WTC11 (cell line): ENCODE results near the gene GAB2. TPM values are rescaled to one million over a fixed set of nuclear protein-coding genes. Genes with fewer than 3 reads are reported as not detected.

Source experiments
- ATAC-seq: fragments of 200-7000 bp; cut with Tn5 transposase; 2 replicates; pipeline ENCODE4 v1.10.0; 2021; ENCODE audit warnings: mild to moderate bottlenecking, moderate library complexity
- CTCF ChIA-PET: fragments of 300-600 bp; sonication (Branson Sonifier 250); formaldehyde crosslinking; loops from one replicate; lab custom pipeline; 2021; ENCODE audit warnings: antibody characterized with exemption; lab: Charles Lee
- POLR2A ChIA-PET: fragments of 350-600 bp; sonication (Branson Sonifier 250); formaldehyde crosslinking; loops from one replicate; lab custom pipeline; 2021; ENCODE audit warnings: antibody characterized with exemption; lab: Charles Lee
- DNase-seq: peaks from one replicate; pipeline ENCODE4 v3.0.0; 2021; ENCODE audit warnings: low spot score
- H3K27ac Mint-ChIP-seq: 2 replicates; pipeline ENCODE4 v1.8.0; 2021; ENCODE audit warnings: mixed read lengths
- H3K27me3 Mint-ChIP-seq: 2 replicates; pipeline ENCODE4 v1.8.0; 2021; ENCODE audit warnings: low read depth, mild to moderate bottlenecking, moderate library complexity, mixed read lengths
- H3K36me3 Mint-ChIP-seq: 2 replicates; pipeline ENCODE4 v1.8.0; 2021; ENCODE audit warnings: mixed read lengths
- H3K4me1 Mint-ChIP-seq: 2 replicates; pipeline ENCODE4 v1.8.0; 2022; ENCODE audit warnings: mixed read lengths
- H3K4me3 Mint-ChIP-seq: 2 replicates; pipeline ENCODE4 v1.8.0; 2021; ENCODE audit warnings: mild to moderate bottlenecking, moderate library complexity, mixed read lengths
- H3K9me3 Mint-ChIP-seq: 2 replicates; pipeline ENCODE4 v1.8.0; 2021; ENCODE audit warnings: mixed read lengths
- AR ChIP-seq: fragments of 250-450 bp; sonication (Bioruptor Pico); IDR thresholded peaks from 2 replicates; pipeline ENCODE4 v1.9.0; 2021; ENCODE audit warnings: mild to moderate bottlenecking
- ARID4B ChIP-seq: sonication (generic); formaldehyde crosslinking; IDR thresholded peaks from 2 replicates; pipeline ENCODE4 v1.8.0; 2023; ENCODE audit warnings: missing genetic modification reagents, mild to moderate bottlenecking, borderline replicate concordance
- E2F1 ChIP-seq: sonication (generic); formaldehyde crosslinking; IDR thresholded peaks from 2 replicates; pipeline ENCODE4 v1.8.0; 2022; ENCODE audit warnings: mild to moderate bottlenecking, missing genetic modification reagents
- ELF4 ChIP-seq: sonication (generic); formaldehyde crosslinking; IDR thresholded peaks from 2 replicates; pipeline ENCODE4 v1.8.1; 2022; ENCODE audit warnings: low read depth, mild to moderate bottlenecking, moderate library complexity, missing genetic modification reagents
- ETV6 ChIP-seq: sonication (generic); formaldehyde crosslinking; IDR thresholded peaks from 2 replicates; pipeline ENCODE4 v1.8.1; 2022; ENCODE audit warnings: mild to moderate bottlenecking, missing genetic modification reagents
- FOXJ3 ChIP-seq: sonication (generic); formaldehyde crosslinking; IDR thresholded peaks from 2 replicates; pipeline ENCODE4 v1.9.0; 2021; ENCODE audit warnings: missing genetic modification reagents, mild to moderate bottlenecking, borderline replicate concordance
- GTF2I ChIP-seq: fragments of 250-450 bp; sonication (Bioruptor Pico); conservative IDR thresholded peaks from 2 replicates; pipeline ENCODE4 v1.4.0; 2021; ENCODE audit warnings: mild to moderate bottlenecking
- HMGXB4 ChIP-seq: sonication (generic); formaldehyde crosslinking; IDR thresholded peaks from 2 replicates; pipeline ENCODE4 v1.8.1; 2023; ENCODE audit warnings: mild to moderate bottlenecking, moderate library complexity, missing genetic modification reagents
- MAX ChIP-seq: sonication (generic); formaldehyde crosslinking; IDR thresholded peaks from 2 replicates; pipeline ENCODE4 v1.8.0; 2022; ENCODE audit warnings: mild to moderate bottlenecking, missing genetic modification reagents
- STAT6 ChIP-seq: sonication (generic); formaldehyde crosslinking; conservative IDR thresholded peaks from 2 replicates; pipeline ENCODE4 v1.8.1; 2023; ENCODE audit warnings: mild to moderate bottlenecking, low read depth, missing genetic modification reagents, moderate library complexity
- TEAD1 ChIP-seq: sonication (generic); formaldehyde crosslinking; IDR thresholded peaks from 2 replicates; pipeline ENCODE4 v1.8.0; 2022; ENCODE audit warnings: mild to moderate bottlenecking, missing genetic modification reagents
- USF2 ChIP-seq: sonication (generic); formaldehyde crosslinking; IDR thresholded peaks from 2 replicates; pipeline ENCODE4 v1.8.1; 2023; ENCODE audit warnings: mild to moderate bottlenecking, missing genetic modification reagents, moderate library complexity
- ZMAT4 ChIP-seq: fragments of 250-450 bp; sonication (Bioruptor Pico); IDR thresholded peaks from 2 replicates; pipeline ENCODE4 v1.9.0; 2021; ENCODE audit warnings: mild to moderate bottlenecking
- ZNF416 ChIP-seq: fragments of 250-450 bp; sonication (Bioruptor Pico); IDR thresholded peaks from 2 replicates; pipeline ENCODE4 v1.9.0; 2021; ENCODE audit warnings: mild to moderate bottlenecking, inconsistent platforms
- ZNF532 ChIP-seq: fragments of 250-450 bp; sonication (Bioruptor Pico); IDR thresholded peaks from 2 replicates; pipeline ENCODE4 v1.9.0; 2021; ENCODE audit warnings: mild to moderate bottlenecking, borderline replicate concordance
- ZSCAN18 ChIP-seq: fragments of 250-450 bp; sonication (Bioruptor Pico); IDR thresholded peaks from 2 replicates; pipeline ENCODE4 v2.1.2; 2022; ENCODE audit warnings: mild to moderate bottlenecking, moderate library complexity
- total RNA-seq: library from RNA; stranded (reverse); gene quantifications from 3 replicates; pipeline ENCODE4 v1.2.3, GENCODE V29; 2021

Gene GAB2
- total RNA-seq, 1 experiment from 2014 or later = 10.6 TPM

GRCh38 chr11:78262238-78262637, 155.4 kb downstream of the GAB2 start:
- H3K4me3 Mint-ChIP-seq = no peak overlapping the region
- DNase-seq (no peak), ATAC-seq (no peak)
- POLR2A ChIA-PET = no interaction called here
- peaks cover 12% of the 10 kb centered on the region for H3K4me1 Mint-ChIP-seq
- no peaks in the 10 kb centered on the region for H3K36me3 Mint-ChIP-seq
- H3K27me3 Mint-ChIP-seq = no peaks in the 10 kb centered on the region; the same call in 1 of the 2 replicates
- CTCF ChIA-PET = interaction anchor here (1.0 to 2.5 kb wide), 3 partner anchors 11 to 302 kb away, joined by 3 to 7 read pairs (median 4); no protein-coding TSS in a partner anchor
- H3K9me3 Mint-ChIP-seq = no peaks in the 10 kb centered on the region
- 0 out of 2 replicates have a peak overlapping the region, but pooled peaks have one; percentile 11 for H3K27ac Mint-ChIP-seq
- TF ChIP-seq TEAD1 (CRISPR knock-in tag) (no peak), ZSCAN18 (CRISPR knock-in tag) (no peak), ETV6 (CRISPR knock-in tag) (no peak), HMGXB4 (CRISPR knock-in tag) (no peak), ZNF416 (CRISPR knock-in tag) (no peak), ZMAT4 (CRISPR knock-in tag) (no peak), USF2 (CRISPR knock-in tag) (no peak), FOXJ3 (CRISPR knock-in tag) (no peak), AR (no peak), ZNF532 (CRISPR knock-in tag) (no peak), STAT6 (CRISPR knock-in tag) (no peak), E2F1 (CRISPR knock-in tag) (no peak), ELF4 (no peak), MAX (CRISPR knock-in tag) (no peak), ARID4B (CRISPR knock-in tag) (no peak), GTF2I (CRISPR knock-in tag) (no peak)
